Coronary artery (tissue), 2 donors: ENCODE results near the gene SH3RF1.
"Not testable (repeated sequence)": the region's sequence is repeated elsewhere in the genome, so short reads cannot be mapped to it uniquely, and the experiment has no call there.

Experiments used
- DNase-seq: peaks from one replicate; pipeline ENCODE4 v3.0.0-alpha.2; 2017; ENCODE audit warnings: low spot score
- H3K27ac ChIP-seq, 2 donors: fragments of 200-600 bp; sonication (generic); one replicate each; pipeline ENCODE4 v1.5.1; 2016 to 2019
- H3K4me3 ChIP-seq: fragments of 200-600 bp; sonication (generic); 2 replicates; pipeline ENCODE4 v1.5.1; 2016; ENCODE audit warnings: mild to moderate bottlenecking, moderate library complexity
- CTCF ChIP-seq: fragments of 200-600 bp; sonication (generic); IDR thresholded peaks from one replicate; pipeline ENCODE4 v1.5.1; 2019; ENCODE audit warnings: antibody characterized with exemption

SH3RF1 gene

GRCh38 chr4:169179609-169180521 lies 90.9 kb downstream of the SH3RF1 start:
- Histone ChIP-seq H3K27ac (no peak overlapping the region), H3K4me3 (peak overlapping the region; percentile 32)
- TF ChIP-seq CTCF: no peak
- no peak for DNase-seq

GRCh38 chr4:169178092-169178491 lies 92.7 kb downstream of the SH3RF1 start:
- H3K27ac ChIP-seq, DNase-seq, H3K4me3 ChIP-seq: not testable (repeated sequence)

- no peak for TF ChIP-seq CTCF
- no peak overlapping the region for H3K27ac ChIP-seq
- H3K4me3 ChIP-seq: no peak overlapping the region
- no peak for DNase-seq
Observed at GRCh38 chr4:169175476-169175875, 95.3 kb downstream of the SH3RF1 start.

- Histone ChIP-seq H3K27ac (no peak overlapping the region), H3K4me3 (no peak overlapping the region)
- TF ChIP-seq CTCF: no peak
- DNase-seq: no peak
Observed at GRCh38 chr4:169175035-169175434, 95.7 kb downstream of the SH3RF1 start.

- Histone ChIP-seq H3K27ac (no peak overlapping the region), H3K4me3 (no peak overlapping the region)
- no peak for TF ChIP-seq CTCF
- no peak for DNase-seq
Observed at GRCh38 chr4:169174247-169174646, 96.5 kb downstream of the SH3RF1 start.

GRCh38 chr4:169167957-169168858 lies 102.5 kb downstream of the SH3RF1 start:
- no peak for DNase-seq
- no peak for TF ChIP-seq CTCF
- no peak overlapping the region for H3K27ac ChIP-seq
- H3K4me3 ChIP-seq: no peak overlapping the region

- no peak for TF ChIP-seq CTCF
- H3K27ac ChIP-seq: no peak overlapping the region
- H3K4me3 ChIP-seq: no peak overlapping the region
- DNase-seq: no peak
Observed at GRCh38 chr4:169164669-169165415, 105.9 kb downstream of the SH3RF1 start.
